ENCODE data around the gene DDIT3.

The DDIT3 gene

GRCh38 chr12:57548013-57548315 lies 27.6 kb upstream of the DDIT3 start:
- no peak for TF ChIP-seq CTCF (IDR thresholded peaks at IDR 0.05; ENCODE audit: control extremely low read depth, extremely low read depth, low read depth, missing control alignments)
- DNase-seq (ENCODE audit: extremely low spot score): no peak
- ChIA-PET POLR2A (interaction anchor here (1.0 kb wide), 1 partner anchor 28 kb away, joined by 3 read pairs; the partner anchor contains the start of gene DDIT3), CTCF (no interaction called here)

- DNase-seq (ENCODE audit: extremely low spot score): no peak
These were observed 27.1 kb upstream of the DDIT3 start for GRCh38 chr12:57547288-57548012.

GRCh38 chr12:57546438-57547287 lies 26.3 kb upstream of the DDIT3 start, which contains the start of gene DCTN2:
Gene DCTN2 (minus strand): TSS chr12:57547192. CDS start chr12:57547063, 129 bp downstream.
- TF ChIP-seq CTCF (IDR thresholded peaks at IDR 0.05; ENCODE audit: control extremely low read depth, extremely low read depth, low read depth, missing control alignments): peak; percentile 29
- DNase-seq (ENCODE audit: extremely low spot score): peak; percentile 98
- ChIA-PET POLR2A (interaction anchor here (1.0 to 1.6 kb wide), 2 partner anchors 9 to 27 kb away, joined by 6 to 9 read pairs; no protein-coding TSS in a partner anchor), CTCF (interaction anchor here (1.0 to 3.6 kb wide), 8 partner anchors 9 to 90 kb away, joined by 3 to 19 read pairs (median 5); partner anchors contain the start of gene GLI1)

More at GRCh38 chr12:57547288-57548012, 27.1 kb upstream of the DDIT3 start:
- ChIA-PET POLR2A (interaction anchor here (1.0 to 1.6 kb wide), 2 partner anchors 10 to 28 kb away, joined by 6 to 9 read pairs; no protein-coding TSS in a partner anchor), CTCF (interaction anchor here (1.0 to 3.6 kb wide), 7 partner anchors 10 to 89 kb away, joined by 3 to 19 read pairs (median 6); partner anchors contain the start of gene GLI1)
- no peak for TF ChIP-seq CTCF (IDR thresholded peaks at IDR 0.05; ENCODE audit: control extremely low read depth, extremely low read depth, low read depth, missing control alignments)

GRCh38 chr12:57545809-57546437 lies 25.6 kb upstream of the DDIT3 start:
- ChIA-PET CTCF (interaction anchor here (1.0 to 3.6 kb wide), 5 partner anchors 8 to 38 kb away, joined by 3 to 19 read pairs (median 7); no protein-coding TSS in a partner anchor), POLR2A (interaction anchor here (0.6 to 1.6 kb wide), 2 partner anchors 26 to 1333 kb away, joined by 3 to 6 read pairs; no protein-coding TSS in a partner anchor)
- no peak for TF ChIP-seq CTCF (IDR thresholded peaks at IDR 0.05; ENCODE audit: control extremely low read depth, extremely low read depth, low read depth, missing control alignments)
- no peak for DNase-seq (ENCODE audit: extremely low spot score)

GRCh38 chr12:57543581-57543980 lies 23.3 kb upstream of the DDIT3 start:
- POLR2A ChIA-PET: no interaction called here
- no peak for TF ChIP-seq CTCF (IDR thresholded peaks at IDR 0.05; ENCODE audit: control extremely low read depth, extremely low read depth, low read depth, missing control alignments)
- CTCF ChIA-PET: interaction anchor here (1.1 to 1.5 kb wide), 5 partner anchors 11 to 85 kb away, joined by 3 to 5 read pairs (median 3); partner anchors contain the start of gene GLI1
- no peak for DNase-seq (ENCODE audit: extremely low spot score)

GRCh38 chr12:57541717-57542116 lies 21.4 kb upstream of the DDIT3 start:
- POLR2A ChIA-PET: no interaction called here
- no peak for TF ChIP-seq CTCF (IDR thresholded peaks at IDR 0.05; ENCODE audit: control extremely low read depth, extremely low read depth, low read depth, missing control alignments)
- CTCF ChIA-PET: interaction anchor here (1.6 to 2.3 kb wide), 2 partner anchors 11 to 89 kb away, joined by 3 to 10 read pairs; no protein-coding TSS in a partner anchor
- DNase-seq (ENCODE audit: extremely low spot score): no peak

Measured in GM10248 (cell line).